GM18498 (cell line): Measurements from ENCODE around the gene PARD6B.
A peak's percentile ranks its signal among the peaks of the same experiment; 100 is the strongest.
"Not testable (repeated sequence)": the region's sequence is repeated elsewhere in the genome, so short reads cannot be mapped to it uniquely, and the experiment has no call there.

Experiments used
- ATAC-seq: cut with Tn5 transposase; IDR thresholded peaks from one replicate; pipeline ENCODE4 v1.9.1; 2021; ENCODE audit warnings: mild to moderate bottlenecking, moderate library complexity; ENCODE audit not compliant: unreplicated experiment

PARD6B gene

DNA sequence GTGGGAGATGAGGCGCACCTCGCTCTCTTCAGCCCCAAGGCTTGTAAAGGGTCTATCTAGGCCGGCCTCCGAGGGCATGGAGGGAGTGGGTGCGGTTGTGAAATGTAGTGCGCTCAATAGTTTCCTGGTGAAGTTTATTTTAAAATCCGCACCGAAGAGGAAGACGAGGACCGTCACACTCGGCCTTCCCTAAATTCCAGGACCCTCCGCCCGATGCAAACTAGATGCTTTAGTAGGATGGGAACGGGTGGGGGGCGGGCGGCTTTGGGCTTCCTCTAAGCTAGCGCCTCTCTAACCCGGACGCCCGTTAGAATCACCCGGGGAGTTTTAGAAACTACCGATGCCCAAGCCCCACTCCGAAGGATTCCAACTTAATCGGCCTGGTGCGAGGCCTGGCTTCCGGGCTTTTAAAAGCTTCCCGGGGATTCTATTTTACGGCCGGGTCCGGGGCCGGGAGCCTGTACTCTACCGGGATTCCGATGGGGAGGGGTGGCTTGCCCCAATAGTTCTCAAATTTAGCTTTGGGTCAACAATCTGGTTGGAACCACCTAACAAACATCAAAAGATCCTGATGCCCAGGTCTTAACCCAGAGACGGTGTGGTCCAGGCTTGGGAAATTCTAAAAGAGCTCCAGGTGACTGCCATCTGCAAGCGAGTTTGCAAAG is 62.9 kb downstream of the PARD6B start:
- ATAC-seq, result peak; percentile 4

DNA sequence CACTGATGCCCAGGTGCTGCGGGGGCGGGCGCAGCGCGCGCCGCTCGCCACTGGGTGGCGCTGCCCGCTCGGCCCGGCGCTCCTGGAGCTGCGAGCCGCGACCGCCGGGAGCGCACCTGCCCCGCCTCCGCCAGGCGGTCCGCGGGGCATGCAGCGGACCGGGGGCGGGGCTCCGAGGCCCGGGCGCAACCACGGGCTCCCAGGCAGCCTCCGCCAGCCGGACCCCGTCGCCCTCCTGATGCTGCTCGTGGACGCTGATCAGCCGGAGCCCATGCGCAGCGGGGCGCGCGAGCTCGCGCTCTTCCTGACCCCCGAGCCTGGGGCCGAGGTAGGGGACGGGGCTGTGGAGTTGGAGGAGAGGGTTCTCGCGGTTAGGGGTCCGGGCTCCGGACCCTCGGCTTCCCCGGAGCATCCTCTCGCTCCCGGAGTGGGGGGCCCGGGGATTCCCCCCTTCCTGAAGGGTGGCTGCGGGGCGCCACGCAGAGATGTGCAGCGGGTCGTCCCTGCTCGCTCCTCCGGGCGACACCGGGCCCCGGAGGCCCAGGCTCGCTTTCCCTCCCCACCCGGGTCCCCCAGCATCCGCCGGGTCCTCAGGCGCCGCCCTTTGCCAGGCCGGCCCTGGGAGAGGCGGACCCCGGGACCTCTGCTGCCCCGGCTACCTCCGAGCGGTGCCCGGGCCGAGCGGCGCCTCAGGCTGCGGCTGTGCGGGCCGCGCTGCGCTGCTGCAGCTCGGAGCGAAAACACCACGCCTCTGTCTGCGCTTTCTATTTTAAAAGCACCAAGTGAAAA is 63.7 kb downstream of the PARD6B start, which contains the start of gene BCAS4:
TSS of gene BCAS4 (plus strand) at position 216 of the 789 bp plus-strand sequence. CDS start at position 239, 23 bp downstream.
- peak; percentile 82 for ATAC-seq

DNA sequence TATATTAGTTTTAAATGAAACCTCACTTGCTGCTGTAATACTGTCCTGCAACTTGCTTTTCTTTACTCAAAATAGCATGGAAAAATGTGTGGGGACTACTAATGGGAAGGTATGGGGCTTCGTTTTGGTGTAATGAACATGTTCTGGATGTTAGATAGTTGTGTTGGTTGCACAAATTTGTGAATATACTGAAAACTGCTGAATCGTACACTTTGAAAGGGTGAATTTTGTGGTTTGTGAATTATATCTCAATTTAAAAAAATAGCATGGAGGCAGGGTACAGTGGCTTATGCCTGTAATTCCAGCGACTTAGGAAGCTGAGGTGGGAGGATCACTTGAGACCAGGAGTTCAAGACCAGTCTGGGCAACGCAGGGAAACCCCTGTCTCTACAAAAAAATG is 65.8 kb downstream of the PARD6B start:
- ATAC-seq, result no peak

DNA sequence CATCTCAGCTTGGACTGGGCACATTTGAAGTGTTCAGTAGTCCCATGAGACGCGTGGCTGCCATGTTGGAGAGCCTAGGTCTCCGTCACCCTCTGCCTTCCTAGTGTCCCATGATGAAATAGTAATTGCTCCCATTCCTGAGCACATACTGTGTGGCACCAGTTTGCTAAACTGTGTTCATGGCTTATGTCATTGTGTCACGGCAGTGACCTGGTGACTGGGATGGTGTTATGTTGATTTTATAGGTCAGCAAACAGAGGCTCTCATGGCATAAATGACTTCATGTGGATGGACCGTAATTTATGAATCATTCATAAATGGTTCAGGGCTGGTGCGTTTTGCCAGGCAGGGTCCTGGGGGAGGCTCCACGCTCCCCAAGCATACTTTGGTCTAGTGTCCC is 67.3 kb downstream of the PARD6B start:
- no peak for ATAC-seq

DNA sequence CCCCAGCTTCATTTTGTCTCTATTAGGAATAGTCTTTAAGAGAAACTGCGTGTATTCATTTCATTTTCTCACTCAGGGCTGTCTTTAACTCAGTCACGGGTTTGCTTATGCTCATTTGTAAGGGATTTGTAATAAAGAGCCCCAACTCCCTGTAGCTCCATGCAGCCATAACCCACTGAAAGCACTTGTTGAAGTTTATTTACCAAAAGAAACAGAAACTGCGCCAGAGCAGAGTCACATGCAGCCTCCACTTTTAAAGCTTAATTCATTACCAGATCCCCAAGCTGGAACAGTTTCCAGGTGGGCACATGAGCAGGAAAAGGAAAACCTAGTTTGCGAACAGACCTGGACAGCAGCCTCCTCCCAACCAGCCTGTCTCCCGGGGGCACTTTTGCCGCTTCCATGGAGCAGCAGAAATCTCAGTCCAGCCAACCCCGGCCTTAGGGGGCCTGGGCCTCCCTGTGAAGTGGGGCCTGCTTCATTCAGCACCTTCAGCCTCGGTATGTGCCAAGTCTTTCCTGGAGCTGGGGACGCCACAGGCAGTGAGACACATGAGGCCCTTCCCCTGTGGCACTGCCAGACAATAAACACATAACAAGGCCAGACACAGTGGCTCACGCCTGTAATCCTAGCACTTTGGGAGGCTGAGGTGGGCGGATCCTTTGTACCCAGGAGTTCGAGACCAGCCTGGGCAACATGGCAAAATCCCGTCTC is 68.0 kb downstream of the PARD6B start:
- no peak for ATAC-seq

DNA sequence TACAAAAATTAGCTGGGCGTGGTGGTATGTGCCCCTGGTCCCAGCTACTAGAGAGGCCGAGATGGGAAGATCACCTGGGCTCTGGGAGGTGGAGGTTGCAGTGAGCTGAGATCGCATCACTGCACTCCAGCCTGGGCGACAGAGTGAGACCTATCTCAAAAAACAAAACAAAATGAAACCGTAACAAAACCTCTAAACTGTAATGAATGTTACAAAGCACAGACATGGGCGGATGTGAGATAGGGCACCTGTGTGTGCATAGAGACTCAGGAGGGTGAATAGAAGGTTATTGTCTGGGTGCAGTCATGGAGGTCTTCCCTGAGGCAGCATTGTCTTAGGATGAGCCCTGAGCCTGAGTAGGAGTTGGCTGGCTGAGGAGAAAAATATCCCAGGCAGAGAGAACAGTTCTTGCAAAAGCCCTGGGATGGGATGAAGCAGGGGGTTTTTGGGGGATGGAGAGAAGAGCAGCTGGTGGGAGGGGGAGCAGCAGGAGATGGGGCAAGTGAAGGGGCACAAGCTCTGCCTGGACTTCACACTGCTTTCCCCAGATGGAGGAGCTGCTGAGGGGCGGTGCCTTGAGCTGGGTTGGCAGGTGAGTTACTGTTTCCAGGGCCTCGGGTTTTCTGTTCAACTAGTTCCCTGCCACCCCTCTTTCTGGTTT is 68.6 kb downstream of the PARD6B start:
- ATAC-seq, result peak; percentile 34

DNA sequence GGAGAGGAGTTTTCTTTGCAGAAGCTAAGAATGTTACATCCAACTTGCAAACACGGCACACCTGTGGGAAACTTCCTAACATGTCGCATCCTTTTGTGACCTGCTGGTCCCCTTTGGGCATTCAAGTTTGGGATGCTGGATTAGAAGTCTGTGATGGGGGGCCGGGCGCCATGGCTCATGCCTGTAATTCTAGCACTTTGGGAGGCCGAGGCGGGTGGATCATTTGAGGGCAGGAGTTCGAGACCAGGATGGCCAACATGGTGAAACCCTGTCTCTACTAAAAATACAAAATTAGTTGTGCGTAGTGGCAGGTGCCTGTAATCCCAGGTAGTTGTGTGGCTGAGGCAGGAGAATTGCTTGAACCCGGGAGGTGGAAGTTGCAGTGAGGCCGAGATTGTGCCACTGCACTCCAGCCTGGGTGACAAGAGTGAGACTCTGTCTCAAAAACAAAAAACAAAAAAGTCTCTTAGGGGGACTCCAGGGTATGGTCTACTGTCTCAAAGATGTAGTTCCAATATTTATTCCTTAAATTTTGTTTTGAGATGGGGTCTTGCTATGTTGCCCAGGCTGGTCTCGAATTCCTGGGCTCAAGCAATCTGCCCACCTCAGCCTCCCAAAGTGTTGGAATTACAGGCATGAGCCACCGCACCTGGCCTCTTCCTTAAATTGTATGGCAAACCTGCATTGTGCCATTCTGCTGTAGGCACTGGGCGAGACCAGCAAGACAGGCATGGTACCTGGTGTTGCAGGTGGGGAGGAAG is 69.8 kb downstream of the PARD6B start:
- not testable (repeated sequence) for ATAC-seq

DNA sequence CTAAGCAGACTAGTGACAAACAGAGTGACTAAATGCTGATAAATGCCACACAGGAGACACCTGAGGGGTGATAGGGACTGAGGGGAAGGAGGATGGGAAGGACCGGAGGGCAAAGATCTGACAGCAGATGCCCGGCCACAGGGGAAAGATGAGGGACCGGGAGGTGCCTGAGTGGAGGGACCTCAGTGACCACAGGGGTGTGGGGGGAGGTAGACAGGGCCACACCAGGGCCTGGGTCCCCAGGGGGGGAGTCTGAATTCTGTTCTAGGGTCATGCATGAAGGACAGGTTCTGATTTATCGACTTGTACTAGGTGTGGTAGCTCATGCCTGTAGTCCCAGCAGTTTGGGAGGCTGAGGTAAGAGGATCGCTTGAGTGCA is 70.4 kb downstream of the PARD6B start:
- no peak for ATAC-seq

DNA sequence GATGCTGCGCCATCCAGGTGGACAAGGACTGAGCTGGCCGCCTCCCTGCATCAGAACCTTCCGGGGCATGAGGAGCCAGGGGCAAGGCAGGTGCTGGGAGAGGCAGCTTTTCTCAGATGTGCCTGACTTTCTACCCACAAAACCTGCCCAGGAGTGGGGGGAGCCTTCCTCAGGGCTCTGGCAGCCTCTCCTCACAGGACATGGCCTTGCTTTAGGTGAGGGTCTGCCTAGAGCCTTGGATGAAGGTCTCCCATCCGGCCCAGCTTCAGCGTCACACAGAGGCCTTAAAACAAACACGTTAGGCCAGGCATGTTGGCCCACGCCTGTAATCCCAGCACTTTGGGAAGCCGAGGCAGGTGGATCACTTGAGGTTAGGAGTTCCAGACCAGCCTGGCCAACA is 70.9 kb downstream of the PARD6B start:
- ATAC-seq, result no peak

DNA sequence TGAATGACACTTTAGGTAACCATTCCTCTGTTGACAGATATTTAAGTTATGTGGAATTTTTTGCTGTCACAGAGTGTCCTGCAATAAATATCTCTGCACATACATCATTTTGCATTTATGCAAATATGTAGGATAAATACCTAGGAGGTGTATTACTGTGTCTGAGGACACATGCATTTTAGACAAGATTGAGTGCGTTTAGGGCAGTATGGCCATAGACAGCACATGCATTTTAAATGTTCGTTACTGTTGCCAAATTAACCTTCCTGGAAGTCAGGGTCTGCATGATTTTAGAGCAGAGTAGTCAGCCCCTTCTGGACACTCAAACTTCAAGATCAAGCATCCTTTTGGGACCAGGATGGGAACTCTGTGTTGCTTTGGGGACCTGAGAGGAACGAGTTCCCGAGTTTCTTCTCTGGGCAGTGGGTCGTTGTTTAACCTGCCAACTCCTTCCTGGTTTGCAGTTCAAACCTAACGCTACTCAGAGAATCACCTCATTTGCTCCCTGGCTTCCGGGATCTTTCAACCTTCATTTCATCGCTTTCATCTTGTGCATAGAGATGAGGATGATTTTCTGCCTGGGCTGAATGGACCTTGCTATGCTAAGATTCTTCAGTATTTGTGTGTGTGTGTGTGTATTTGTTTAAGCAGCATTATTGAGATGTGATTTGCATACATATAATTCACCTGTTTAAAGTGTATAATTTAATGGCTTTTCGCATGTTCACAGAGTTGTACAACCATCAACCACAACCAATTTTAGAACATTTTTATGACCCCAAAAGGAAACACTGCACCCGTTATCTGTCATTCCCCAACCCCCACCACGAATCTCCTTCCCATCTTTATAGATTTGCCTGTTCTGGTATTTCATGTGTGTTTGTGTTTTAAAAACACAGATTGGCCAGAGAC is 73.3 kb downstream of the PARD6B start:
- ATAC-seq, result peak; percentile 46

DNA sequence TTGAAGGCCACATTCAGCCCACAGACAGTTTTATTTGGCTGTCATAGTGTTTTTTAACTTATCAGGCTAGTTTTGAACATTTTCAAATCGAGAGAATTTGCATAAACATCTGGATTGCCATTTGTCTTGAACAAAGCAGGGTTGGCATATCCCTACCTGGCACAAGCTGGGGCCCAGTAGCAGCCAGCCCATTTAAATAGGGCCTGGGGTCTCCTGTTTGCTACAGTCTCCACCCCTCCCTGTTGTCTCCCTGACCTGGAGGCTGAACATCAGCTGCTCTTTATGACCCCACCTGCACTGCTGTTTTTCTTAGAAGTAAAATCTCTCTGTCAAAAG is 73.9 kb downstream of the PARD6B start:
- peak; percentile 13 for ATAC-seq

DNA sequence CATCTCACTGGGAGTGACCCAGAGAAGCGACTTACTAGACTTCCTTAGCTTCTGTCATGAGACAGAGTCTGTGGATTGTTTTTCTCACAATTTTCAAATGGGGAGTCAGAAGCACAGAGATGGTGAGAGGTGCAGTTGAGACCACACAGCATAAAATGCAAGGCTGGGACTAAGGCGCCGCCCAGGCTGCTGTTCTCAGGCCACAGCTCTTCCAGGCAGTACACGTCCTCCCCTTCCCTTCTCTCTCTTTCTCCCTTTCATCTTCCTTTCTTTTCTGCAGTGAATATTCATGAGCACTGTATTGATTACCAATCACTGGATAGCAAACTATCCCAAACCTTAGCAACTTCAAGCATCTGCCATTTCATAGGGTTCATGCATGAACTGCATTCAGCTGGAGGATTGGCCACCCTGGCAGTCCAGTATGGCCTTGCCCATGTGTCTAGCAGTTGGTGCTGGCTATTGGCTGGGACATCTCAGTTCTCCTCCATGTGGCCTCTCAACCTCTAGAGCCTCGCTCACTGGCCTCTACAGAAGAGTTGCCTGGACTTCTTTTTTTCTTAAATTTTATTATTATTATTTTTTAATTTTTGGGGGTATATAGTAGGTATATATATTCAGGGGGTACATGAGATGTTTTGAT is 74.9 kb downstream of the PARD6B start:
- no peak for ATAC-seq
